PC-3 (cell line): Measurements from ENCODE around the gene LHFPL6. TPM values are rescaled to one million over a fixed set of nuclear protein-coding genes. Genes with fewer than 3 reads are reported as not detected.

Source experiments
- ATAC-seq: fragments of 200-7000 bp; cut with Tn5 transposase; 2 replicates; pipeline ENCODE4 v1.9.1; 2020; ENCODE audit warnings: mild to moderate bottlenecking, moderate library complexity
- BruUV-seq: library from RNA; stranded (reverse); fragments of 400-500 nt; replicated peaks from 2 replicates; lab custom pipeline; 2021; lab: Mats Ljungman, UMichigan
- CTCF ChIA-PET: fragments of 300-600 bp; sonication (Branson Sonifier 250); formaldehyde crosslinking; loops from one replicate; lab custom pipeline; 2022; ENCODE audit warnings: antibody characterized with exemption; lab: Charles Lee
- POLR2A ChIA-PET: fragments of 300-600 bp; sonication (Branson Sonifier 250); formaldehyde crosslinking; loops from one replicate; lab custom pipeline; 2022; ENCODE audit warnings: antibody characterized with exemption; ENCODE audit not compliant: unreplicated experiment; lab: Charles Lee
- DNase-seq: peaks from one replicate; pipeline ENCODE4 v3.0.0-alpha.2; 2015
- H2AFZ ChIP-seq: fragments of 300-600 bp; sonication (generic); 2 replicates; pipeline ENCODE4 v1.6.0; 2016; ENCODE audit warnings: antibody characterized with exemption, low read length
- H3F3A ChIP-seq: fragments of 300-600 bp; sonication (generic); one replicate; pipeline ENCODE4 v1.6.0; 2017; ENCODE audit warnings: antibody characterized with exemption, low read length, control low read depth, mild to moderate bottlenecking; ENCODE audit not compliant: unreplicated experiment
- H3K27ac ChIP-seq: fragments of 300-600 bp; sonication (generic); 2 replicates; pipeline ENCODE4 v1.5.1; 2016; ENCODE audit warnings: mild to moderate bottlenecking, low read length
- H3K27me3 ChIP-seq: fragments of 300-600 bp; sonication (generic); 2 replicates; pipeline ENCODE4 v1.6.1; 2016; ENCODE audit warnings: low read length, mixed read lengths
- H3K36me3 ChIP-seq: fragments of 300-600 bp; sonication (generic); 2 replicates; pipeline ENCODE4 v1.6.1; 2016; ENCODE audit warnings: low read depth, mixed run types, low read length, mixed read lengths
- H3K4me1 ChIP-seq: fragments of 300-600 bp; sonication (generic); 2 replicates; pipeline ENCODE4 v1.5.1; 2016; ENCODE audit warnings: low read length; ENCODE audit not compliant: insufficient read depth
- H3K4me2 ChIP-seq: fragments of 300-600 bp; sonication (generic); 2 replicates; pipeline ENCODE4 v1.6.0; 2016; ENCODE audit warnings: low read length
- H3K4me3 ChIP-seq: fragments of 300-600 bp; sonication (generic); 2 replicates; pipeline ENCODE4 v1.5.1; 2016; ENCODE audit warnings: mild to moderate bottlenecking, low read length, mixed read lengths
- H3K79me2 ChIP-seq: fragments of 300-600 bp; sonication (generic); 2 replicates; pipeline ENCODE4 v1.6.1; 2017; ENCODE audit warnings: low read length, mixed read lengths
- H3K9ac ChIP-seq: fragments of 300-600 bp; sonication (generic); 2 replicates; pipeline ENCODE4 v1.6.0; 2016; ENCODE audit warnings: mild to moderate bottlenecking, low read length
- H3K9me2 ChIP-seq: fragments of 300-600 bp; sonication (generic); replicated peaks from 2 replicates; pipeline ENCODE4 v1.6.1; 2016; ENCODE audit warnings: mixed run types, low read length, mixed read lengths
- H3K9me3 ChIP-seq: fragments of 300-600 bp; sonication (generic); 2 replicates; pipeline ENCODE4 v1.6.1; 2016; ENCODE audit warnings: low read length, mixed read lengths
- H4K20me1 ChIP-seq: fragments of 300-600 bp; sonication (generic); 2 replicates; pipeline ENCODE4 v1.6.1; 2016; ENCODE audit warnings: low read length, mixed read lengths
- EZH2 ChIP-seq: fragments of 300-600 bp; sonication (generic); IDR thresholded peaks from one replicate; pipeline ENCODE4 v1.6.1; 2017; ENCODE audit warnings: antibody characterized with exemption, mild to moderate bottlenecking, low read length; ENCODE audit not compliant: unreplicated experiment
- EZH2phosphoT487 ChIP-seq: fragments of 300-600 bp; sonication (generic); IDR thresholded peaks from 2 replicates; pipeline ENCODE4 v1.6.1; 2018; ENCODE audit warnings: mild to moderate bottlenecking, antibody characterized with exemption, low read length, borderline replicate concordance
- intact Hi-C: fragments of 100-400 bp; cut with micrococcal nuclease; formaldehyde crosslinking; loops from 2 replicates; pipeline ENCODE4 v1.9.0; 2023
- total RNA-seq: library from RNA; depleted of rRNA; stranded (reverse); fragments of >200 nt; gene quantifications from 2 replicates; pipeline ENCODE4 v1.2.3, GENCODE V29; 2014
- TF ChIP-seq, protein P1 (sequence below): fragments of 300-600 bp; sonication (generic); conservative IDR thresholded peaks from 2 replicates; pipeline ENCODE4 v1.5.1; 2017; ENCODE audit warnings: antibody characterized with exemption, low read depth, mild to moderate bottlenecking, low read length

Gene LHFPL6
- total RNA-seq, 1 experiment from 2014 or later: 7.8 TPM

DNA sequence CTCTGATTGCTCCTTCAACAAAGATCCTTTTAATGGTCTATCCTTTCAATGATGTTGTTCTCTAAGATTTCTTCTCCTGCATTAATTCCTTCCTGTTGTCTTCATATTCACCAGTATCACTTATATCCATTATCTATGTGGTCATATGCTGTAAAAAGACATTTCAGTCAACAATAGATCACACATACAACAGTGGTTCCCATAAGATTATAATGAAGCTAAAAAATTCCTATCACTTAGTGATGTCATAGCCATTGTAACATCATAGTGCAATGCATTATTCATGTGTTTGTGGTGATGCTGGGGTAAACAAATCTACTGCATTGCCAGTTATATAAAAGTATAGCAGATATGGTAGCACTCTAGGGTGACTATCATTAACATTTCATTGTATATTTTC is 266.1 kb downstream of the LHFPL6 start:
- Histone ChIP-seq H3K4me3 (no peak overlapping the region), H3K79me2 (no peaks in the 10 kb centered on the region), H3K9ac (no peak overlapping the region), H3K36me3 (no peaks in the 10 kb centered on the region), H3K9me3 (no peaks in the 10 kb centered on the region), H3K27ac (no peak overlapping the region), H2AFZ (no peak overlapping the region), H3K4me1 (no peaks in the 10 kb centered on the region), H3K9me2 (no peaks in the 10 kb centered on the region), H3K27me3 (no peaks in the 10 kb centered on the region), H4K20me1 (no peaks in the 10 kb centered on the region), H3K4me2 (no peak overlapping the region), H3F3A (no peaks in the 10 kb centered on the region)
- no TSS peak for BruUV-seq
- TF ChIP-seq, protein P1, sequence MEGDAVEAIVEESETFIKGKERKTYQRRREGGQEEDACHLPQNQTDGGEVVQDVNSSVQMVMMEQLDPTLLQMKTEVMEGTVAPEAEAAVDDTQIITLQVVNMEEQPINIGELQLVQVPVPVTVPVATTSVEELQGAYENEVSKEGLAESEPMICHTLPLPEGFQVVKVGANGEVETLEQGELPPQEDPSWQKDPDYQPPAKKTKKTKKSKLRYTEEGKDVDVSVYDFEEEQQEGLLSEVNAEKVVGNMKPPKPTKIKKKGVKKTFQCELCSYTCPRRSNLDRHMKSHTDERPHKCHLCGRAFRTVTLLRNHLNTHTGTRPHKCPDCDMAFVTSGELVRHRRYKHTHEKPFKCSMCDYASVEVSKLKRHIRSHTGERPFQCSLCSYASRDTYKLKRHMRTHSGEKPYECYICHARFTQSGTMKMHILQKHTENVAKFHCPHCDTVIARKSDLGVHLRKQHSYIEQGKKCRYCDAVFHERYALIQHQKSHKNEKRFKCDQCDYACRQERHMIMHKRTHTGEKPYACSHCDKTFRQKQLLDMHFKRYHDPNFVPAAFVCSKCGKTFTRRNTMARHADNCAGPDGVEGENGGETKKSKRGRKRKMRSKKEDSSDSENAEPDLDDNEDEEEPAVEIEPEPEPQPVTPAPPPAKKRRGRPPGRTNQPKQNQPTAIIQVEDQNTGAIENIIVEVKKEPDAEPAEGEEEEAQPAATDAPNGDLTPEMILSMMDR: no peak
- TF ChIP-seq EZH2phosphoT487: no peak
- TF ChIP-seq EZH2: no peak
- DNase-seq (no peak), ATAC-seq (no peak)
- intact Hi-C loops: no loop called here
- ChIA-PET CTCF (no interaction called here), POLR2A (no interaction called here)

DNA sequence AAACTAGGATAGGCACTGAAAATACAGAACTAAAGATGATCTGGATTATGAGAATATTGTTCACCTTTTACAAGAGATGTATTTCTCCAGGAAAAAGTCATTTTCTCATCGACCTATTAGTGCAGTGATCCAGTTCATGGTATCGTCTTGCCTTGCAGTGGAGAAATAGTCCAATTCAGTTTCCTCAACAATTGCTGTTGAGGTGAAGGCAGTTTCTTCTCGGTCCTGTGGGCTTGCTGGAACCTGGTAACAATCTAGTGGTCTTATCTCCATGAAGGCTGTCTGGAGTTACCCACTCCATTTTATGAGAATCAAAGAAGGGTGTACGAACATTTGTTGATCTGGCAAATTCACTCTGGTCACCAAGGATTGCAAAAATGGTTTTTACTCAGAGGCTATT is 266.8 kb downstream of the LHFPL6 start:
- Histone ChIP-seq H3K27me3 (no peaks in the 10 kb centered on the region), H3K4me3 (no peak overlapping the region), H3K36me3 (no peaks in the 10 kb centered on the region), H3F3A (no peaks in the 10 kb centered on the region), H4K20me1 (no peaks in the 10 kb centered on the region), H3K9ac (no peak overlapping the region), H3K9me3 (no peaks in the 10 kb centered on the region), H3K27ac (no peak overlapping the region), H3K9me2 (no peaks in the 10 kb centered on the region), H3K4me1 (no peaks in the 10 kb centered on the region), H2AFZ (no peak overlapping the region), H3K79me2 (no peaks in the 10 kb centered on the region), H3K4me2 (no peak overlapping the region)
- BruUV-seq: no TSS peak
- ATAC-seq: no peak
- intact Hi-C loops: no loop called here
- ChIA-PET POLR2A (no interaction called here), CTCF (no interaction called here)
- DNase-seq: no peak
- no peak for TF ChIP-seq EZH2
- TF ChIP-seq, protein P1: no peak
- TF ChIP-seq EZH2phosphoT487: no peak

DNA sequence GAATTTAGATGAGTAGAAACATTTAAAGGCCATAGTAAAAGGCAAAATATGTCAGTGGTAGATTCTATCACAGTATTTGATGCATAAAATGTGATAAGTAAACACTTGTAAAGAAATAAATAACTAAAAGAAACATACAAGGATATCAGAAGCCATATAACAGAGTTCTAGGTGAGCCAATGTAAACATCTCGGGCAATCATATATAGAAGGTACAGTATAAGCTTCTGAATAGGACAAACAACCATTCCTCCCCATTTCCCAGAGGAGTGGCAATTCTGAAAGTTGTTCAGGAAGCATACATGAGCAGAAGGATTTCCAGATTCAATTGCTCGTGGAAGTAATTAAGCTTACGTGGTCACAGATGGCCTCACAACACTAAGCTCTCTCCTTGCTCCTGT is 267.3 kb downstream of the LHFPL6 start:
- no peaks in the 10 kb centered on the region for H3K4me1 ChIP-seq
- intact Hi-C loops: no loop called here
- CTCF ChIA-PET: no interaction called here
- ATAC-seq: peak; percentile 97
- H3K4me2 ChIP-seq: no peak overlapping the region
- H3K4me3 ChIP-seq: no peak overlapping the region
- no peaks in the 10 kb centered on the region for H3K27me3 ChIP-seq
- H3K27ac ChIP-seq: no peak overlapping the region
- no peaks in the 10 kb centered on the region for H3K9me3 ChIP-seq
- POLR2A ChIA-PET: no interaction called here
- no TSS peak for BruUV-seq
- H3K9ac ChIP-seq: no peak overlapping the region
- H3K9me2 ChIP-seq: no peaks in the 10 kb centered on the region
- H3F3A ChIP-seq: no peaks in the 10 kb centered on the region
- no peaks in the 10 kb centered on the region for H3K79me2 ChIP-seq
- H2AFZ ChIP-seq: no peak overlapping the region
- H3K36me3 ChIP-seq: no peaks in the 10 kb centered on the region
- H4K20me1 ChIP-seq: no peaks in the 10 kb centered on the region
- no peak for DNase-seq
- no peak for TF ChIP-seq EZH2
- TF ChIP-seq, protein P1: no peak
- TF ChIP-seq EZH2phosphoT487: no peak
